ENCODE measurements around the gene NTF3.
"Not testable (repeated sequence)": the region's sequence is repeated elsewhere in the genome, so short reads cannot be mapped to it uniquely, and the experiment has no call there.

NTF3 gene

GRCh38 chr12:5514016-5514415 is 82.1 kb downstream of the NTF3 start:
- DNase-seq: no peak

- DNase-seq: no peak
These were observed 82.6 kb downstream of the NTF3 start for GRCh38 chr12:5514545-5514944.

DNA sequence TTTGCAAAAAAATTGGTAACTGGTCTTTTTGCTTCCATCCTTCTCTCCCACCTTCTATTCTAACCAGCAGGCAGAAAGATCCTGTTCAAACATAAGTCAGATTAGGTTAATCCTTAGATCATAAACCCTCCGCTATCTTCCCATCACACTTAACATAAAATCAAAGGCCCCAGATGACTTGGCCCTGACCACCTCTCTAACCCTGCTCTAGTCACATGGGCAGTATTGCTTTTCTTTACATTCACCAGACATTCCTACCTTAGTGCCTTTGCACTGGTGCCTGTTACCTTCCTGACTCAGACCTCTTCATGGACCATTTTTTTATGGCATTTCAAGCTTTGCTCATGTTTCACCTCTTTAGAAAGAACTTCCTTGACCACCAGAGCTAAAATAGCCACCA is 83.5 kb downstream of the NTF3 start:
- no peak for DNase-seq

DNA sequence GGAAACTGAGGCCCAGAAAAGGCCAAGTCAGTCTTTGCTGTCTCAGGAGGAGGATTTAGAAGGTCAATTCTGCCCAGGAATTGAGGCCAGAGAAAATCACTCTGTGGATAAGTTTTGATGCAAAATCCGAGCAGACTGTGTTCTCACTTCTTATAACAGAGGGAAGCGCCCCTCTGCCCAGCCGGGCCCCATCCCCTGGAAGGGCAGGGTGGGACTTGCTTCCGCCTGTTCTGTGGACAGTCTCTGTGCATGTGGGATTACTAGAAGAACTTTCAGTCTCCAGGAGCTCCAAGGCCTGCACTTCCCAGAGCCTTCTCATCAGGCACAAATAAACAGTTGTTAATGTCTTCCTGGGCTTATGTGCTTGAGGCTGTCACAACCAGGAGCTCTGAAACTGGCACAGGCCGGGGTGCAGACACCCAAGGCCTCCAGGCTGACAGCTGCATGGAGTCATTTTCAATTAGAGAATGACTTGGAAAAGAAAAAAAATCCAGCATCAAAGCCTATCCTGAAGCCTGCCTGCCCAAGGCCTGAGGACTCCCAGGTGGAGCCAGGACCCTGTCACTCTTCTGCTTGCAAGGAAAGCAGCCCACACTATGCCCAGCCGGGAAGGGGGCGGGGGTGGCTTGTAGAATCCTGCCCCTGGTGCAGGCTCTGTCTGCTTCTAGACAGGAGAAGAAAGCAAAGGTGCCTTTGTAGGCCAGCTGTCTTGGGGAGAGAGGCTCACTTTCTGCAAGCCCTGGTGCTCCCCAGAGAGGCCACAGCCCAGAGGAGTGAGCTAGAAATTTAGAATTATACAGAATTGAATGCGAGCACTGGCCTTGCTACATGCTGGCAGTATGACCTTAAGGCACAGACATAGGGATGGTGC is 84.7 kb downstream of the NTF3 start:
- DNase-seq: no peak

DNA sequence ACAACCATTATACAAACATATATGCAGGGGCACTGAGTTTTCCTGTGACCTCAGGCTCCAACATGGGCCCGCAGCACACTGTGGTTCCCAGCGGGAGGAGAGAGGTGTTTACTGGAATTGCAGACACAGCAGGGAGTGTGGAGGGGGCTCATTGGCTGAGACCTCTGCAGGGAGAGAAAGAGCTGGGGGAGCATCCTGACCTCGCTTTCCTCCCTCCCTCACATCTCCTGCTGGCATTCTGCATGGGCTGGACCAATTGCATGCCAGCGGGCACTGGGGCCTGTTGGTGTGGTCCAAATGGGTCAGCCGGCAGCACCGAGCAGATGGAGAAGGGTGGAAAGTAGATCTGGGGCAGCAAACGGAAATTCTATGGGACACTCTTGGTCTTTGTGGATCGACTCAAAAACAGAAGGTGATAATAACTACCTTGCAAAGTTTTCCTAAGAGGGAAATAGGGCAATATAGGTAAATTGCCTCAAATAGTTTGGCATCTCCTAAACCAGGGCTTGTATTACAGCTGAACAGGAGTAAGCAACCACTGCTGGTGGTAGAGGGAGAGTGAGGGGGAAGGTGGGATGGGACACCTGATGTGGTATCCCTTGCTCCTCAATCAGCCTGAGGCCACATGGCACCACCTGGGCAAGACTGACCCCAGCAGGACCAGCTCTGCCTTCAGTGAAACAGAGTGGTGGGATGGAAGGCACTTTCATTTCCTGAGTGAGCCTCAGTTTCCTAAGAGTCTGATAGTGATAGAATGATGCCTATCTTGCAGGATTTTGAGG is 86.9 kb downstream of the NTF3 start:
- DNase-seq: no peak

GRCh38 chr12:5520037-5520436 is 88.1 kb downstream of the NTF3 start:
- no peak for DNase-seq

DNA sequence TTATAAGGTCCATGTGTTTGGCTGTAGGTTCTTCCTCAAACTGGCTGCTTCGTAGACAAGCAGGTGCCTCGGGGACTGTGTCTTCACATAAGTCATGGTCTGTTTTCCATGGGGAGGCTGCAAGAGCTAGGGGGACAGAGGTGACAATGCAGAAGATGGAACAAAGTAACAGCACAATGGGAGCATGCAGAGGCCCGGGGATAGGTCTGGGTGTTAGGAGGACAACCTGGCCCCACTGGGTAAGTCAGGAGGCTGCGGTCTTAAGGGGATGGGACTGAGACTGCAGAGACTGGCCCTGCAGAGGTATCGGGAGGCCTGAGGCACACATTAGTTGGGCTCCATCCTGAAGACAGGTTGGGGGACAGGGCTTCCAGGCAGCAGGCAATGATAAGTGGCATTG is 88.9 kb downstream of the NTF3 start:
- no peak for DNase-seq

DNA sequence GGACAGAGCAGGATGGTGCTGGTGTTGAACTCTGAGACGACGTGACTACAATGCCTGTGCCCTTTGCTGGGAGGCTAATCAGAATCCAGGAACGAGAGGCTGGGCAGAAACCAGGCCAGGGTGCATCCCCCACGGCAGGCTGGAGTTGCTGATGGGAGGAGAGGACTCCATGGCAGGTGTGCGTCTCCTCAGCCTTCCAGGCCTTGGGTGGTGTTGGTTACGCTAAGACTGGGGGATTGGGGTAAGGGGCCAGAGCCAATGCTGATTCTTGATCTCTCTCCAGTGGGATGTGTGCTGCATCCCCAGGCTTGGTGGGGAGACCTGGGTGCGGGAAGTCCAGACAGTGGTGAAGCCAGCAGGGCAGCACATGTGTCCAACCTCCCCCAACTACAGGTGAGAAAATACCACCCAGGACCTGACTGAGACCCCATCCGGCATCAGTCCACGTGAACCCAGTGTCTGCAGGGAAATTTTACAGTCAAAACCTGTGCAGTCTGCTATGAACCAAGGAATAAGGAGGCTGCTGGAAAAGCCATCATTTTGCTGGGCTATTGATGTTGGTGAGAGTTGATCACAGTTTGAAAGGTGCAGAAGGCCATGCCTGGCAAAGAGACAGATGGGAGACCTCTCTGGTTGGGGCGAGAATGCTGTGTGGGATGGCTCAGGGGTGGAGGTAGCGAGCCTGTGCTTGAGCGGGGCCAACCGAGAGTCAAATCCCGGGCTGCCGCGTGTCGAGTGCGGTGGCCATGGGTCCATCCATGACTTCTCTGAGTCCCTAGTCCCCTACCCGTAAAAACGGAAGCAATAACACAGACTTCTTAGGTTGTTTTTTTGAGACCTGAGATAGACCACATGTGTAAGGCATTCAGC is 89.8 kb downstream of the NTF3 start:
- DNase-seq: no peak

DNA sequence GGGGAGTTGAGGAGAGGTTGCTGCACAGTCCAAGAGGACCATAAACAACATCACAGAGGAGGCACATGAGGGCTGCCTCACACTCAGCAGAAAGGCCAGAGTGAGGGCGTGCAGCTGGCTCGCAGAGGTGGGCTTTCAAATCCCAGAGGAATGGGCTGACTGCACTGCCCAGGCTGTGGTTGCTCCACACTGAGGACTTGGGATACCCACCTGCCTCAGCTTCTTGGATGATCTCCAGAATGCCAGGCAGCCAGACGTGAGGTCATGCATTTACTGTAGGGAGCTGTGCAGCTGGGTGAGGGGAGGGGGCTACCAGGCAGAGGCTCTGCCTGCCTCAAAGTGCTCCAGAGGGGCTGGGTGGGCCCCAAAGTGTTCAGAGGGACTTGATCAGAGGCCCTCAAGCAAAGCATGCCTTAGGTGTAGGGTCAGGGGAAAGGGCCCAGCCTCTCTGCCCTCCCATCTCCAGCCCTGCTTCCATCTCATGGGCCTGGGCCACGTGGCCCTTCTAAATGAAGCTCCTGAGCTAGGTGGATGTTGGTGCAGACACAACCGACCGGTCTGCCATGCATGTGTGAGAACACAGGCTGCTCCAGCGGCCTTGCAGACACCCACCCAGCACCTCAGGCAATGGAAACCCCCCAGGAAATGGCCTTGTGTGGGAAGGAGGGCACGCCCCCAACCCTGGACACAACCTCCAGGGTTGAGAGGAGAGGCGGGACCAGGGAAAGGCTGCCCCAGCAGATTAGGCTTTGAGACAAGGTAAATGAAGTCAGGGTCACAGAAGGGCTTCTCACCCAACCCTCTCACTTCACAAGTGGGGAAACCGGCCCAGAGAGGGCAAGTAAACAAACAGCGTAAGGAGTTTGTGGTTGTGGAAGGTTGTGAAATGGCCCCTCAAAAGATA is 90.8 kb downstream of the NTF3 start:
- DNase-seq: no peak

- no peak for DNase-seq
These were observed 91.6 kb downstream of the NTF3 start for GRCh38 chr12:5523396-5524115.

GRCh38 chr12:5524116-5524768 is 92.3 kb downstream of the NTF3 start:
- no peak for DNase-seq

DNA sequence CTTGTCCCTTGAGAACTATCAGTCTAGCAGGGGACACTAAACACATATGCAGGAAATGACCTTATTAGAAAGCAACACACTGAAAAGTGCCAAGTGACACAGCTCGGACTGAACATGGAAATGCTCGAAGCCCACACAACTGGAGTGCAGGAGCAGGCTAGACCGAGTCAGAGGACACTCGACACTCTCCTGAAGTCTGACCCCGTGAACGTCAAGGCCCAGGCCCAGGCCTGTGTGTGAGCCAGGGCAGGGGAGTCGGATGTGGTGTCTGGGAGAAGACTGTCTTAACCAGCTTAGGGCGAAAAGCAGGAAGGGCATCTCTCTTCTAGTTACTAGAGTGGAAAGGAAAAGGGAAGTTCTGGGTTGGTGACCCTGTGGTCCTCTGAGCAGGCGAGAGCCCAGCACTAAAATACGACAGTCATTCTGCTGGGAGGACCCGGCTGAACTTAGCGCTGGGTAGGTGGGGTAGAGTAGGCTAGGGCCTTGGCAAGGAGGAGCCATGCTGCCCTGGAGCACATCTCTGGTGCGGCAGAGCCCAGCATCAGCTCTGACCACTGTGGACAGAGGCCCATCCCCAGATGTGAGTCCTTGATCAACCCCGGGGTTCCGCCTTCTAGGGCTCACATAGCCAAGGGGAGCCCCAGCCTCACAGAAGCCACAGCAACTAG is 93.0 kb downstream of the NTF3 start:
- no peak for DNase-seq

DNA sequence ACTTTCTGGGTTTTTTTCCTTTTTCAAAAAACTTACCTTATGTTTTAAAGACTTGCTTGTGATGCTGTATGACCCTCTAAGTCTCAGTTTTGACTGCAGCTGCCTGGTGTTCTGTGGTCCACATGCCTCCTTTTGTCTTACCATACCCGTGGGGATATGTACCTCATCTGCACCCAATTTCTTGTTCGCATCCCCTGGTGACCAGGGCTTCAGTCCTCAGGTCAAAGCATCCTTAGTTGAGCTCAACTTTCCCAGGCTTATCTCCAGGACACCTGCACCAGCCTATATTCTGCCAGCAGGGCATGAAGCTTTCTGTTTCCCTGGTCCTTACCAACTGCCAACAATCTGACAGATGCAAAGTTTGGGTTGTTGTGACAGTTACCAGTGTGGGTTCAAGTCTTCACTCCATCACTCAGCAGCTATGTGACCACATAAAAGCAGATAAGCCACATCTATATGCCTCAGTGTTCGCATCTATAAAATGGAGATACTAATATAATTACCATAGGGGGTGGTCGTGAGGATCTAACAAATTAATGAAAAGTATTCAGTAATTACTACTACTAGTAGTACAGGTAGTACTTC is 94.0 kb downstream of the NTF3 start:
- no peak for DNase-seq

GRCh38 chr12:5533368-5533767 is 101.5 kb downstream of the NTF3 start:
- DNase-seq: no peak

- no peak for DNase-seq
These were observed 102.7 kb downstream of the NTF3 start for GRCh38 chr12:5534426-5535199.

GRCh38 chr12:5535541-5535940 is 103.6 kb downstream of the NTF3 start:
- DNase-seq: no peak

DNA sequence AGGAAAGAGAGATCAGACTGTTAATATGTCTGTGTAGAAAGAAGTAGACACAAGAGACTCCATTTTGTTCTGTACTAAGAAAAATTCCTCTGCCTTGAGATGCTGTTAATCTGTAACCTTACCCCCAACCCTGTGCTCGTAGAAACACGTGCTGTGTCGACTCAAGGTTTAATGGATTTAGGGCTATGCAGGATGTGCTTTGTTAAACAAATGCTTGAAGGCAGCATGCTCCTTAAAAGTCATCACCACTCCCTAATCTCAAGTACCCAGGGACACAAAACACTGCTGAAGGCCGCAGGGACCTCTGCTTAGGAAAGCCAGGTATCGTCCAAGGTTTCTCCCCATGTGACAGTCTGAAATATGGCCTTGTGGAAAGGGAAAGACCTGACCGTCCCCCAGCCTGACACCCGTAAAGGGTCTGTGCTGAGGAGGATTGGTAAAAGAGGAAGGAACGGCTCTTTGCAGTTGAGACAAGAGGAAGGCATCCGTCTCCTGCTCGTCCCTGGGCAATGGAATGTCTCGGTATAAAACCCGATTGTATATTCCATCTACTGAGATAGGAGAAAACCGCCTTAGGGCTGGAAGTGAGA is 105.2 kb downstream of the NTF3 start:
- DNase-seq: not testable (repeated sequence)

GRCh38 chr12:5537771-5538170 is 105.9 kb downstream of the NTF3 start:
- no peak for DNase-seq

Measured in activated T-cell treated with anti-CD3 and anti-CD28 coated beads, Interleukin-2, amount 50 U/mL, for 1 hour (primary cell).